HG03460 (cell line): ENCODE results near the gene GPR89A.
"Not testable (repeated sequence)": the region's sequence is repeated elsewhere in the genome, so short reads cannot be mapped to it uniquely, and the experiment has no call there.

Experiments used
- ATAC-seq: cut with Tn5 transposase; IDR thresholded peaks from one replicate; pipeline ENCODE4 v1.9.1; 2021; ENCODE audit not compliant: unreplicated experiment

GPR89A gene

DNA sequence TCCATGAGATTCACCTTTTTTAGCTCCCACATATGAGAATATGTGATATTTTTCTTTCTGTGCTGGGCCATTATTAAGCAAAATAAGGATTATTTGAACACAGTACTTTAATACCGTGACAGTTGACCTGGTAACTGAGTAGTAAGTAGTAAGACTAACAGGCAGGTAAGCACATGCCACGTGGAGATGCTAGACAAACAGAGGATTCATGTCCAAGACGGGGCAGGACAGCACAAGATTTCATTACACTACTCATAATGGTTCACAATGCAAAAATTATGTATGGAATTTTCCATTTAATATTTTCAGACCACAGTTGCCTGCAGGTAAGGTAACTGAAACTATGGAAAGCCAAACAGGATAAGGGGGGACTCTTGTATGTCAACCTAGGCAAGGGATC lies 77.1 kb downstream of the GPR89A start:
- ATAC-seq = not testable (repeated sequence)

DNA sequence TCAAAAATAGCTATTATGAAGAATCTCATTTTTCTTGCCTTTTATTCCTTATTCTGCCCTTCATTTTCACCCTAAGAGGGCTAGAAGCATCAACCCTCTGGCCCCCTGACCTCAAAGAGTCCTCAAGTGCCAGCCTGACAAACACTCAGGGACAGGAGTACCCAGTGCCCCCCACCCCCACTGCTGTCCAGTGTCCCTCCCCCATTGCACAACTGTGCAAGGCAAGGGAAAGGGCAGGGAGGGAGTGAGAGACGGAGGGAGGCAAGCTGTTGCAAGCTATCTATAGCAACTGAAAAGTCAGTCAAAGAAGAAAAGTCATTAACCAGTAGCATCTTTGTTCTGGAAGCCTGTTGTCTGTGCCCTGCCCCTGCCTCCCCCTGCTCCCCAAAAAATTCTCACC lies 78.3 kb downstream of the GPR89A start:
- ATAC-seq = not testable (repeated sequence)

GRCh38 chr1:145688328-145688727 lies 80.5 kb downstream of the GPR89A start:
- ATAC-seq = no peak

DNA sequence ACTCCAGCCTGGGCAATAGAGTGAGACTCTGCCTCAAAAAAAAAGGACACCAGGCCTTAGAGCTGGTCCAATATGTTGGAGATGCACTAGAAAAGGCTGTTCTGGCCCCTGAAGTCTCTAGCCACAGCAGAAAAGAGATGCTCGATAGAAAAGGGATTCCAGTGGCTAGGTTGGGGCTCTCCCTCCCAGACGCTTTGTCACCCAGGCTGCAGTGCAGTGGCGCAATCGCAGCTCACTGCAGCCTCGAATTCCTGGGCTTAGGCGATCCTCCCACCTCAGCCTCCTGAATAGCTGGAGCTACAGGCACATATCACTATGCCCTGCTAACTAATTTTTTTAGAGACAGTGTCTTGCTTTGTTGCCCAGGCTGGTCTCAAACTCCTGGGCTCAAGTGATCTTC lies 81.1 kb downstream of the GPR89A start:
- ATAC-seq = no peak

GRCh38 chr1:145689922-145690321 lies 82.1 kb downstream of the GPR89A start:
- no peak for ATAC-seq

GRCh38 chr1:145690587-145691558 lies 83.1 kb downstream of the GPR89A start:
- ATAC-seq = peak; percentile 78

DNA sequence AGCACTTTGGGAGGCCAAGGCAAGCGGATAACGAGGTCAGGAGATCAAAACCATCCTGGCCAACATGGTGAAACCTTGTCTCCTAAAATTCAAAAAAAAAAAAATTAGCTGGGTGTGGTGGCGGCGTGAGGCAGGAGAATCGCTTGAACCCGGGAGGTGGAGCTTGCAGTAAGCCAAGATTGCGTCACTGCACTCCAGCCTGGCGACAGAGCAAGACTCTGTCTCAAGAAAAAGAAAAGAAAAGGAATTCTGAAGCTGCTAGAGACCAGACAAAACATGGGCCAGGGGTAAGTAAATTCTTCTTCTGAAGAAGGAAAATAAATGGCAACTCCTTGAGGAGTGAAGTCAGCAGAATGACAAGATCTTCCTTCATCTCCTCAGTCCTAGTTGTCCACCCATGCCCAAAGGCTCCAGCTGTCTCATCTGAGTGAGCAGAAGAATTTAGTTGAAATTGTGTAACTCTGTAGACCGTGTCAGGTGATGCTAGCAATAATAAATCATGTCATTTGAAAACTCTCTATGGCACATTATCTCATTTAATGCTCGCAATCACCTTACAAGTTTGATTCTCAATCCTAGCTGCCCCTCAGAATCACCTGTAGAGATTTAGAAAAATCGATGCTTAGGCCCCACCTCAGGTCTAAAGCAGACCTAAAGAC lies 85.1 kb downstream of the GPR89A start:
- ATAC-seq = no peak

- ATAC-seq = no peak
These were observed 88.2 kb downstream of the GPR89A start for GRCh38 chr1:145695821-145696629.

DNA sequence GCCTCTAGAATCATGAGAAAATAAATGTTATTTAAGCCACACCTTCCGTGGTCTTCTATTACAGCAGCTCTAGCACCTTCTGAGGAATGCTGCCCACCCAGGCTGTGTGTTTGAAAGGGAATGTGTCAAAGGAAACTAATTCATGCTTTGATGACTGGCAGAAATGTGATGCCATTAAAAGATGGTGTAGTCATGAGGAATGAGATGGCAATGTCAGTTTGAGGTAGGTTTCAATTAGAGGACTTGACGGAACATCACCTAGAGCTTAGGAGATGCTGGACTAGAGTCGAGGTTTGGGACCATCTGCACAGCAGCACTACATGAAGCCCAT lies 88.8 kb downstream of the GPR89A start:
- ATAC-seq = no peak

GRCh38 chr1:145701306-145701862 lies 93.6 kb downstream of the GPR89A start:
- ATAC-seq = no peak

DNA sequence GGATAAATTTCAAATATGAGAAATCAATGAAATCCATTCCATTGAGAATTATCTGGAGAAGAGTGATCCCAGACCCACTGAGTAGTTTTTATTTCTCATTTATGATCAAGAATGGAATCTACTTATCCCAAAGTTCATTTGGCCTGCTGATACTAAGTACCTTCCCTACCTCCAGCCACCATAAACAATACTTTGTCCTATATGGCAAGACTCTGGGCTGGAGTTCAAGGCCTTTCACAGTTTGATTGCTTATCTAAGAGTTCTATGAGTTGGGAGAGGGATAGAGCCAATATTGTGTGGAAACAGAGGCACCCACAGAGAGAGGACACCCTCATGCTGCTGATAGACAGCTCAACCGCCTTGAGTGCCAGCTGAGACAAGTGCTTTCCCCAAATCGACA lies 94.3 kb downstream of the GPR89A start:
- ATAC-seq = no peak

DNA sequence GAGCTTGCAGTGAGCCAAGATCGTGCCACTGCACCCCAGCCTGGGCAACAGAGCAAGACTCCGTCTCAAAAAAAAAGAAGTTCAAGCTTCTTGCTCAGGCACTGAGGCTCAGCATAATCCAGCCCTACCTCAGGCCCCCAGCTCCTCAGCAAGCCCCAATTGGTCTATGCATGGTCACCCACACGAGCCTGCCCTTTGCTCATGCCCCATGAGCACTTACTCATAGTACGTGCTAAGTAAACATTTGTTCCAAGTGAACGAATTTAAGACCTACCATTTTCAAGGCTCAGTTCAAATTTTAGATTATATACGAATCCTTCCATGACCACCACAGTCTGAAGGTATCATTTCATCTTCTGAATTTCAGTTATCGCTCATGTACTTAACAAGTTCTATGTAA lies 95.0 kb downstream of the GPR89A start:
- no peak for ATAC-seq

GRCh38 chr1:145705622-145706021 lies 97.8 kb downstream of the GPR89A start:
- no peak for ATAC-seq

GRCh38 chr1:145706086-145706664 lies 98.4 kb downstream of the GPR89A start:
- no peak for ATAC-seq

GRCh38 chr1:145707183-145707867 lies 99.5 kb downstream of the GPR89A start, which contains the start of gene PDZK1:
PDZK1 (minus strand) TSS chr1:145707368; CDS start chr1:145688021, 19,347 bp downstream.
- no peak for ATAC-seq

DNA sequence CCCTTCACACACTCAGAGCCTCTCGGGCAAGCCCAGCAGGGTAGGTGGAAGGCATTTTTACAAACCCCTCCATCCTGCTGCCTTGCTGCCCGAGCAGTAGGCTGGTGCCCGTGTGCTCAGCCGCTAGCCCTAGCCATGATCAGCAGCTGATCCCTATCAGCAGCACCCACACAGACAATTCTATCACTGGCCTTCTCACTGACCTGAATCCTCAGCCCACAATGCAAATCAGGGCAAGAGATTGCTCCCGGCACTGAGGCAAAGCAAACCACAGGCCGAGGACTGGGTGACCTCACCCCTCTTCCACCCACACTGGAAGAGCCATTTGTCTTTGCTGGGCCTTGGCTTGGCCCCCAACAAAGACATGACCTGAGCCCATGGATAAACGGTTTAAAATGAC lies 100.3 kb downstream of the GPR89A start:
- ATAC-seq = no peak

- ATAC-seq = no peak
These were observed 102.7 kb downstream of the GPR89A start for GRCh38 chr1:145710291-145711027.

GRCh38 chr1:145711213-145711651 lies 103.4 kb downstream of the GPR89A start:
- ATAC-seq = no peak

- ATAC-seq = no peak
These were observed 106.8 kb downstream of the GPR89A start for GRCh38 chr1:145714524-145715111.
